GM18909 (cell line): ENCODE results near the gene ZYG11B.
A peak's percentile ranks its signal among the peaks of the same experiment; 100 is the strongest.
"Not testable (repeated sequence)": the region's sequence is repeated elsewhere in the genome, so short reads cannot be mapped to it uniquely, and the experiment has no call there.

Experiments used
- ATAC-seq: cut with Tn5 transposase; IDR thresholded peaks from one replicate; pipeline ENCODE4 v1.9.1; 2021; ENCODE audit warnings: mild to moderate bottlenecking; ENCODE audit not compliant: unreplicated experiment, poor library complexity

The ZYG11B gene

DNA sequence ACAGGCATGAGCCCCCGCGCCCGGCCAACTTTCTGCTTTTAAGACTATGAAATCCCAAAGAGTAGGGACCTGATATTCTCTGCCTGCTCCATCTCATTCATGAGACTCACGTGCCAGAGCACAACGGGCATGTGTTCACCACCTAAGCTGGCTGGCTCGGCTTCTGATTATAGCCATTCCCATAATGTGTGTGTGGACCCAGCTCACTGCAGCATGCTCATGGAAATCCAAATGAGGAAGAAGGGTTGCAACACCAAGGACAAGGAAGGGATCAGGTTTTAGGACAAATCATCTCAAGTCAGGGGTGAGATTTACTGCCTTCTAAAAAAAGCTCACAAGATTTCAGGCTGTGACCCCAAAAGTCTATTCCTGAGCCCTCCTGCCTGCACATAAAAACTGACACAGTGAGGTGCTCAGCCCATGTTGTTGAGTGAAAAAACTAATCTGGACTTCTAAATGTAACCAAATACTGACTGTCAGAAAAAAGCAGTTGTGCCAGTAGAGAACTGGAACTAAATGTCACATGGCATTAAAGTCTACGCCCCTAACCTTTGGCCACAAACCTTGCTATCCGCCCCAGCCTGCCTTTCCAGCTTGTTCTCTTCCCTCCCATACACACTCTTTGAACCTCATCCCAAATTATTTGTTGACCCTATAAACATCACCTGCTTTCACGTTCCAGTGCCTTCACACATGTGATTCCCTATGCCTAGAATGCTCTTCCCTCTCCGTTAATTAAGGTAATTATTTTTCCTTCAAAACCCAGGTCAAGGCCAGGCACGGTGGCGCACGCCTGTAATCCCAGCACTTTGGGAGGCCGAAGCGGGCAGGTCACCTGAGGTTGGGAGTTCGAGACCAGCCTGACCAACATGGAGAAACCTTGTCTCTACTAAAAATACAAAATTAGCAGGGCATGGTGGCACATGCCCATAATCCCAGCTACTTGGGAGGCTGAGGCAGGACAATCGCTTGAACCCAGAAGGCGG is 19.0 kb upstream of the ZYG11B start:
- ATAC-seq = no peak

DNA sequence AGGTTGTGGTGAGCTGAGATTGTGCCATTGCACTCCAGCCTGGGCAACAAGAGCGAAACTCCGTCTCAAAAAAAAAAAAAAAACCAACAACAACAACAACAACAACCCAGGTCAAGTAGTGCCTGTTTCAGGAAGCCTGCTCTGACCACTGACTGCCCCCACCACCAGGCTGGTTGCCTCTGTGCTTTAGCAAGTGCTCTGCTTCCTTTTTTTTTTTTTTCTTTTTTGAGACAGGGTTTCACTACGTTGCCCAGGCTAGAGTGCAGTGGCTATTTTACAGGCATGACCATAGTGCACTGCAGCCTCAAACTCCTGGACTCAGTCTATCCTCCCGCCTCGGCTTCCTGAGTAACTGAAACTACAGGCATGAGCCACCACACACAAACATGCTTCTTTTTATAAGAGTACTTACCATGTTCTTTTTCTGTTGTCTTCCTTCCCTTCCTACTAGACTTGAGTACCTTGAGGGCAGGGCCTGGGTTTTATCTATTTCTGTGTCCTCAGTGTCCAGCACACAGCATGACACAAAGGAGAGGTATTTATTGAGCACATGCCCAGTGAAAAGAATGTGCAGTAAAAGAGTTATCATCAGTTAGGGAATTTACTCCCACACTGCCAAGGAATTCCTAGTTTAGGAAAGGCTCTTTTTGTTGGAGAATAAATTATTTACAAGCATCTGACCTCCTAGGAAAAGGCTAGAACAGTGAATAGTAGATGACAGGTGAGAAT is 18.2 kb upstream of the ZYG11B start:
- no peak for ATAC-seq

DNA sequence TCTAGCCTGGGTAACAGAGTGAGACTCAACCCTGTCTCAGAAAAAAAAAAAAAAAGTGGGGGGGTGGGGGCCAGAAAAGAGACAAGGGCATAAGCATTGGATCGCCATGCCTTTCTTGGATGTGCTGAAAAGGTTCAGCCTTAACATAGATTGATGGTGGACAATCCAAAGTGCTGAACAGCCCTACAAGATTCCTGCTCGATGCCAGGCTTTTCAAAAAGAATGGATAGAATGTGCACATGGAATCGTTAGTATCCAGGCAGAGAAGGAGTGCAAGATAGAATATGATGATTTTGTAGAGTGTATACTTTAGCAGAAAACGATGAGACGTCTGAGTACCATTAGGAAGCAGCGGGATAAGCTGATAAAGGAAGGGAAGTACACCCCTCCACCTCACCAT is 17.2 kb upstream of the ZYG11B start:
- ATAC-seq = no peak

DNA sequence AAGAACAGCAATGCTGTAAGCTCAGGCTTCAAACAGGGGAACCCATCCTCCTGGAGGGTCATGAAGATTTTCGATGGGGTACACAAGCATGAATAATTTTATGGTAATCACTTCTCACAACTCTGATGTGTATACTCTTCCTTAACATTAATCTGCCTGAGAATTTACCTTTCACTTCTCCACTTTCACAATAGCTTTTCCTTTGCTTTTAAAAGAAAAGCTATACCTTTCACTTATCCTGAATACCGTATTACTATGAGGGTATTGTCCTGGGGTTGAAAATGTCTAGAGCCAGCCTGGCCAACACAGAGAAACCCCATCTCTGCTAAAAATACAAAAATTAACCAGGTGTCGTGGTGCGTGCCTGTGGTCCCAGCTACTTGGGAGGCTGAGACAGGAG is 12.7 kb upstream of the ZYG11B start:
- no peak for ATAC-seq

DNA sequence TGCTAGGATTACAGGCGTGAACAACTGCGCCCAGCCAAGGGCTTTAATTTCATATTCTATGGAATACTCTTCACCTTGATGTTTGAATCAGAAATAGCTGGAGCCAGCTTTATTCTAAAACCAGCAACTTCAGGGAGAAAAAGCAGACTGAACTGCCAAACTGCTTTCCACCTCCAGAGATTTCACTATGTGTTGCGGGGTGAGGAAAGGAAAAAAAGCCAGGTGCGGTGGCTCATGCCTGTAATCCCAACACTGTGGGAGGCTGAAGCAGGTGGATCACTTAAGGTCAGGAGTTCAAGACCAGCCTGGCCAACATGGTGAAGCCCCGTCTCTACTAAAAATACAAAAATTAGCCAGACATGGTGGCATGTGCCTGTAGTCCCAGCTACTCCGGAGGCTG is 11.0 kb upstream of the ZYG11B start:
- ATAC-seq = not testable (repeated sequence)

DNA sequence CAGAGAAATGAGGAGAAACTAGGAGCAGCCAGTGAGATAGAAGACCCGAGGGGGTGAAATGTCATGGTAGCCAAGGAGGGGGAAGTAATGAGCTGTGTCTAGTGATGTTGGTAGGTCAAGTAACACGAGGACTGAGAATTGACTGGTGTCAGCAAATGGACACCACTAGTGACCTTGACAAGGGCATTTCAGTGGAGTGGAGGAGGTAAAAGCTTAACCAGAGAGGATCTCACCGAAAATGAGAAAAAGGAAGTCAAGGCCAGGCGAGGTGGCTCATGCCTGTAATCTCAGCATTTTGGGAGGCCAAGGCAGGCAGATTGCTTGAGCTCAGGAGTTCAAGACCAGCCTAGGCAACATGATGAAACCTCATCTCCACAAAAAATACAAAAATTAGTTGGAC is 3.0 kb upstream of the ZYG11B start:
- ATAC-seq = no peak

DNA sequence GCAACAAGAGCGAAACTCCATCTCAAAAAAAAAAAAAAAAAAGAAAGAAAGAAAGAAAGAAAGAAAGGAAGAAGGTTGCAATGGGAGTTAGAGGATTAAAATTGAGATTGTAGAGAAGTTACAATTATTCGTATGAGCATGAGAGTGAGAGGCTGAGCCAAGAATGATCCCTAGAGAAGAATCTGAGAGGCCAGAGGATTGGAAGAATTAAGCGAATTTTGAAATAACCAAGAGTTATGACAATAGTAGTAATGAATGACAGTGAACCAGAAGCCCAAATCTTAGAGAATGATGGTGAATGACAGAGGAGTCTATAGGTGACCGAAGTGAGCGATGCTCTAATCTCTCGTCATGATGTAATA is 369 bp upstream of the ZYG11B start:
- ATAC-seq = peak; percentile 3

DNA sequence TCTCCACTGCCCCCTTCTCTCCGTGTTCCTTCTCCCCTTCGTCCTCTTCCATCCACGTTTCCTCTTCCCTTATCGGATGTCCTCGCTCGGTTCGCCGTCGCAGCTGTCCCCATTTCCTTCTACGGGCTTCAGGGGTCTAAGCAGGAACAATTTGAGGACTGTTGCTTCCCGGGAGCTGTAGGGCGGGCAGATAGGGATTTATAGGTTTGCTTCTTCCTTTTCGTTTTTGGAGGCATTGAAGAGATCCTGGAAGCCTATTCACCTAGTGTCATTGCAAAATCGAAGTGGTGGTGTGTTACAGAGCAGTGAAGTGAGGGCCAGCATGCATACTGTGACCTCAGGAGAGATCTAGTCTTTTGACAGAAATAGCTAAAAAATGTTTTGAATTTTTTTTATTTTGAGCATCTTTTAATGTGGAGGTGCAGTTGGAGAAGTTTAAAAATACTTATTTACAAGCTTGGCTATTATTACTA is 897 bp downstream of the ZYG11B start:
- no peak for ATAC-seq

DNA sequence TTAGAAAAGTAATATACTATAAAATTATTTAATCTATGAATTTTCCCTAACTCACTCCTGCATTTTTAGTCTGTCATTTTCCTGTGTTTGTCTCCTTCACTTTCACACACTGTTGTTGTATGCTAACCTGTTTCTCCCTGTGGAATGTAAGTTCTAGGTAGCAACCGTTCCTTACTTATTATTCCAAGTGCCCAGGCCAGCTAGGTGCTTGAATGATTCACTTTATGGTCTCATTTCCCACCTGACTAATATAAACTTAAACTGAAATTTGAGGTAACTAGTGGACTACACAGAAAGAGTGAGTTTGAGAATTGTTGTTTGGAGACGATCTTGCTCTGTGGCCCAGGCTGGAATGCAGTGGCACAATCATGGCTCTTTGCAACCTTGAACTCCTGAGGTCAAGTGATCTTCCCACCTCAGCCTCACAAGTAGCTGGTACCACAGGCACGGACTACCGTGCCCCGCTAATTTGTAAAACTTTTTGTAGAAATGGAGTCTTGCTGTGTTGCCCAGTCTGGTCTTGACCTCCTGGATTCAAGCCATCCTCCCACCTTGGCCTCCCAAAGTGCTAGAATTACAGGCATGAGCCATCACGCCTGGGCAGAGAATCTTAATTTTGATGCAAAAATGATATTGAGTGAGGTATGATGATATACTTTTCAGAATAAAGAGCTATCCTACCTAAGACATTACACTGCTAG is 1.9 kb downstream of the ZYG11B start:
- ATAC-seq = no peak

DNA sequence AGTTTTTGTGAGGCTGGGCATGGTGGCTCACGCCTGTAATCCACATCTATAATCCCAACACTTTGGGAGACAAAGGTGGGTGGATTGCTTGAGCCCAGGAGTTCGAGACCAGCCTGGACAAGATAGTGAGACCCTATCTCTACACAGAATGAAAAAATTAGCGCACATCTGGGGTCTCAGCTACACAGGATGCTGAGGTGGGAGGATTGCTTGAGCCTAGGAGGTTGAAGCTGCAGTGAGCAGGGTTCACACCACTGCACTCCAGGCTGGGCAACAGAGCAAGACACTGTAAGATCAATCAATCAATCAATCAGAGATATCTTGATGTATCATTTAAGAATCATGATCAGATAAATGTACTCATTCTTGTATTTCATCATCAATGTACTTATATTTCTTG is 7.1 kb downstream of the ZYG11B start:
- no peak for ATAC-seq

DNA sequence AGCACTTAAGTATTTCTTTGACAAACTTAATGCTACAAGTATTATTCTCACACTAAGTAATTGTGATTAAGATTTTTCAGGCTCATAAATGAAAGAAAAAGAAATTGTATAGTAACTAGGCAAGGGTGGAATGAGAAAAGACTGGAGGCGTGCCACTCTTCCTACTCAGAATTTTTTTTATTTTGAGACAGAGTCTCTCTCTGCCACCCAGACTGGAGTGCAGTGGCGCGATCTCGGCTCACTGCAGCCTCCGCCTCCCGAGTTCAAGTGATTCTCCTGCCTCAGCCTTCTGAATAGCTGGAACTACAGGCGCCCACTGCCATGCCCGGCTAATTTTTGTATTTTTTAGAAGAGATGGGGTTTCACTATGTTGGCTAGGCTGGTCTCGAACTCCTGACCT is 9.1 kb downstream of the ZYG11B start:
- ATAC-seq = not testable (repeated sequence)

DNA sequence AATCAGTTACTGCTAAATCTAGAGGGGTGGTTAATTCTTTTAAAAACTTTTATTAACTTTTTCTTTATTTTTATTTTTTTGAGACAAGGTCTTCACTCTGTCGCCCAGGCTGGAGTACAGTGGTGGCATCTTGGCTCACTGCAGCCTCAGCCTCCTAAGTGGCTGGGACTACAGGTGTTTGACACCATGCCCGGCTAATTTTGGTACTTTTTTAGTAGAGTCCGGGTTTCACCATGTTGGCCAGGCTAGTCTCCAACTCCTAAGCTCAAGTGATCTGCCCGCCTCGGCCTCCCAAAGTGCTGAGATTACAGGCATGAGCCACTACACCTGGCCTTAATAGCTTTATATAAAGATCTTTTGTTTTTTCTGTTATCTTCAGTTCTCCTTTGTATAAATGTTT is 11.9 kb downstream of the ZYG11B start:
- ATAC-seq = no peak

DNA sequence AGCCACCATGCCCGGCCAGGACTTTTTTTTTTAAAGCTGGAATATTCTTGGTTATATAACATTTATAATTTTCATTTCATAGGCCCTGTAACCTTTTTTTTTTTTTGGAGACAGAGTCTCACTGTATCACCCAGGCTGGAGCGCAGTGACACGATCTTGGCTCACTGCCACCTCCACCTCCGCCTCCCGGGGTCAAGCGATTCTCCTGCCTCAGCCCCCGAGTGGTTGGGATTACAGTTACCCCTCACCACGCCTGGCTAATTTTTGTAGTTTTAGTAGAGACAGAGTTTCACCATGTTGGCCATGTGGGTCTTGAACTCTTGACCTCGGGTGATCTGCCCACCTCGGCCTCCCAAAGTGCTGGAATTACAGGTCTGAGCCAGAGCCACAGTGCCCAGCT is 12.6 kb downstream of the ZYG11B start:
- no peak for ATAC-seq

DNA sequence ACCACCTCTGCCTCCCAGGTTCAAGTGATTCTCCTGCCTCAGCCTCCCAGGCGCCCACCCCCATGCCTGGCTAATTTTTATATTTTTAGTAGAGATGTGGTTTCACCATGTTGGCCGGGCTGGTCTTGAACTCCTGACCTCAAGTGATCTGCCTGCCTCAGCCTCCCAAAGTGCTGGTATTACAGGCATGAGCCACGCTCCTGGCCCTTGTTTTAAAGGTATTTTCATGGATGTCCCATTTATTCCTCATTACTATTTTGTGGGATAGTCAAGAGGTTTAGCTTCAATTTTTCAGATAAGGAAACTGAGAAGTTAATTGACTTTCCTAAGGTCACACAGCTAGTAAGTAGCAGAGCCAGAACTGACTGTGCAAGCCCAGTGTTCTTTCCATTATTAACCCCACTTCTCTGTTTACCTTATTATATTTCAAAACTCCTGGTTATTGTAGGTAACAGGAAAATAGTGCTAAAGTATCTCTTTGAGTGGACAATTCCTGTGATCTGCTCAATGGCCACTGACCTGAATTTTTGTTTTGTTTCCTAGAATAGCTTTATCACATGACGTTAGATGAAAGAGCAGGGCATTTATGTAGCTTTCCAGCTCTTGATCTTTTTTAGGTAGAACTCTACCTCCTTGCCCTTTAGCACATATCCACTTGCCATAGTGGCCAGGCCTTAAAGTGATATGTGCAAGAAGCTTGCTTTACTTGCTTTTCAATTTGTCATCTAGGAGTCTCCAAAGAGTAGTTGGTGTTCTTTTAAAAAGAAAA is 13.6 kb downstream of the ZYG11B start:
- no peak for ATAC-seq

DNA sequence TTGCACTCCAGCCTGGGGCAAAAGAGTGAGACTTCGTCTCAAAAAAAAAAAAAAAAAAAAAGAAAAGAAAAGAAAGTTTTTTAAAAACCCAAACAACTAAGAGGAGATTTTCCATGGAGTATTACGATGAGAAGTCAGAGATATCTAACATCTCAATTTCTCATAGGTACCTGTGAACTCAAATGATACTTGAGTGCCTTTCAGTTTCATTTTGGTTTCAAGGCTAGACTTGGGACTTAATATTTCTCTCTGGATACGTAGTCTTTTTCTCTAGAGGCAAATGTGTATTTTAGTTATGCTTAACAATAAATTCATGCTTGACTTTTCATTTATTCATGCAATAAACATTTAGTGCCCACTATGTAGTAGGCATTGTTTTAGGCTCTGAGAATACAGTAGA is 15.0 kb downstream of the ZYG11B start:
- ATAC-seq = no peak

DNA sequence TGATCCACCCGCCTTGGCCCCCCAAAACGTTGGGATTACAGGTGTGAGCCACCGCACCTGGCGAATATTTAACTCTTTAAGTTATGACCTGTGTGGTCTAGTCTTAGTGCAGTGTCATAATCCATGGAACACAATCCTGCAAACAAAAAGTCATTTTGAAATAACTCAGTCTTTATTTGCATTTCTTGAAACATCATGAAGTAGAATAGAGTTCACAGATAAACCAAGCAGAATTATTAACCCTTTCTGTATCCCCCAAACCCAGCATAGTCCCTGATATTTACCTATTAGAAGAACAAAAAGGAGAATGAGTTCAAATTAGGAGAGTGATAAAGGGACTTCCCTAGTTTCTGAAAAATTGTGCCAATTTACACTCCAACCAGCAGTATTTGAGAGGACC is 19.9 kb downstream of the ZYG11B start:
- ATAC-seq = no peak

DNA sequence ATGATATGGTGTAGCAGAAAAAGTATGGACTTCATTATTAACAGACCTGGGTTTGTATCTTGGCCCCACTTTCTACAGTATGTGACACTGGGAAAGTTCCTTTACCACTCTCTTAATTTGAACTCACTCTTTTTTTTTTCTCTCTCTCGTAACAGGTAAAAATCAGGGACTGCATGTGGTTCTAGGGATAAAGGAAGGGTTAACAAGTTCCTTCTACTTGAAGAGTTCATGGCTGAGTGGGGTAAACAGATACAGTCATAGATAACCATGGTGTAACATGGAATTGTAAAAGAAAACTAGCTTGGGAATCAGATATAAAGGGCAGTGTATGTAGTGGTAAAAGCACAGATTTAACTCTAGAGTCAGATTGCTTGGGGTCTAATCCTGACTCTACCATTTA is 21.2 kb downstream of the ZYG11B start:
- ATAC-seq = no peak

DNA sequence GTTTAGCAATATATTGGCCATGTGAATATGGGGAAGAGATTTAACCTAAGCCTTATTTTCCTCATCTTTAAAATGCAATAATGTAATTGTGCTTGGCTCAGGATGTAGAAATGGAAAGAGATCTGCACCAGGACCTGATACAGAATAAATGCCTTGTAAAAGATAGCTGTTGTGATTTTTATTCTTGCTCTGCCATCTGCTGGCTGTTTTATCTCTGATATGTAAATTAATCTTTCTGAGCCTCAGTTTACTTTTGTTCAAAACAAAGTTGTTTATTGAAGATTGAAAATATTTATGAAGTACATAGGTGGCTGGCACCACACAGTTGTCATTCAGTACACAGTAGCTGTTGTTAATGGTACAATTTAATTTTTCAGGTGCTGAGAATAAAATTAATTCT is 21.9 kb downstream of the ZYG11B start:
- no peak for ATAC-seq

DNA sequence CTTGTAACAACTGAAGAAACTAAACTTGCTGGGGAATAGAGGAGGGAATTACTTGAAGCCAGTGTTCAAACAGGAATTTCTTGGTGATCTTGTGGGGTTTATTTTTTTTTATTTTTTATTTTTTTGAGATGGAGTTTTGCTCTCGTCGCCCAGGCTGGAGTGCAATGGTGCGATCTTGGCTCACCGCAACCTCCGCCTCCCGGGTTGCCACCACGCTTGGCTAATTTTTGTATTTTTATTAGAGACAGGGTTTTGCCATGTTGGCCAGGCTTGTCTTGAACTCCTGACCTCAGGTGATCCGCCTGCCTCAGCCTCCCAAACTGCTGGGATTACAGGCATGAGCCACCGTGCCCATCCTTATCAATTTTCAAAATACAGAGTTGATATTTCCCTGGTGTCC is 23.2 kb downstream of the ZYG11B start:
- ATAC-seq = not testable (repeated sequence)

DNA sequence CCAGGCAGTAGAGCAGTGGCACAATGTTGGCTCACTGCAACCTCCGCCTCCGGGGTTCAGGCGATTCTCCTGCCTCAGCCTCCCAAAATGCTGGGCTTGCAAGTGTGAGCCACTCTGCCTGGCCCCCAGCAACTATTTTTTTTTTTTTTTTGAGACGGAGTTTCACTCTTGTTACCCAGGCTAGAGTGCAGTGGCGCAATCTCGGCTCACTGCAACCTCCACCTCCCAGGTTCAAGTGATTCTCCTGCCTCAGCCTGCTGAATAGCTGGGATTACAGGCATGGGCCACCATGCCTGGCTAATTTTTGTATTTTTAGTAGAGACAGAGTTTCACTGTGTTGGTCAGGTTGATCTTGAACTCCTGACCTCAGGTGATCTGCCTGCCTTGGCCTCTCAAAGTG is 23.9 kb downstream of the ZYG11B start:
- ATAC-seq = not testable (repeated sequence)
